Measurements from ENCODE around the gene PLEKHN1.

- TF ChIP-seq POLR2A (IDR thresholded peaks at IDR 0.05) (no peak), CTCF (IDR thresholded peaks at IDR 0.05) (no peak), EP300 (IDR thresholded peaks at IDR 0.05; ENCODE audit: low read depth) (no peak), POLR2AphosphoS5 (IDR thresholded peaks at IDR 0.05) (no peak)
Measured at GRCh38 chr1:928825-929661, 37.2 kb upstream of the PLEKHN1 start.

Data from transverse colon (tissue), 4 donors.